AG04450 (cell line): ENCODE results near the gene PTPN1. TPM values are rescaled to one million over a fixed set of nuclear protein-coding genes. Genes with fewer than 3 reads are reported as not detected.
A peak's percentile ranks its signal among the peaks of the same experiment; 100 is the strongest.

Source experiments
- CTCF ChIA-PET: fragments of 300-600, 350-600 bp; formaldehyde crosslinking; extraction: SDS; loops from one replicate; lab custom pipeline; 2022; ENCODE audit warnings: antibody characterized with exemption, inconsistent platforms; lab: Charles Lee
- POLR2A ChIA-PET: fragments of 350-600 bp; formaldehyde crosslinking; extraction: SDS; loops from one replicate; lab custom pipeline; 2021; ENCODE audit warnings: antibody characterized with exemption, inconsistent platforms; lab: Yijun Ruan, JAX
- DNase-seq: peaks from one replicate; pipeline ENCODE4 v3.0.0-alpha.2; 2011; ENCODE audit warnings: low read depth, low spot score
- H3K27ac ChIP-seq: one replicate; pipeline ENCODE4 v1.5.1; 2012; ENCODE audit warnings: low read depth, low read length, control low read depth
- H3K27me3 ChIP-seq: one replicate; pipeline ENCODE4 v1.6.0; 2012; ENCODE audit warnings: low read length; ENCODE audit not compliant: control insufficient read depth, insufficient read depth
- H3K4me3 ChIP-seq: 2 replicates; pipeline ENCODE4 v1.5.1; 2011; ENCODE audit warnings: mild to moderate bottlenecking, low read depth, low read length, control low read depth
- H3K9me3 ChIP-seq: 2 replicates; pipeline ENCODE4 v1.5.1; 2012; ENCODE audit warnings: low read length; ENCODE audit not compliant: control insufficient read depth, insufficient read depth
- CTCF ChIP-seq: IDR thresholded peaks from 2 replicates; pipeline ENCODE4 v1.5.1; 2011; ENCODE audit warnings: low read depth, low read length, control low read depth, inconsistent platforms
- polyA plus RNA-seq: library from polyadenylated mRNA; depleted of rRNA; stranded (reverse); fragments of >200 nt; gene quantifications from 2 replicates; pipeline ENCODE4 v1.2.3, GENCODE V29; 2011

Gene PTPN1
- polyA plus RNA-seq, 1 experiment: 54.7 TPM

- TF ChIP-seq CTCF: no peak
- DNase-seq: no peak
- H3K4me3 ChIP-seq: no peak overlapping the region
- ChIA-PET POLR2A (no interaction called here), CTCF (interaction anchor here (0.8 to 1.4 kb wide), 2 partner anchors 9 to 25 kb away, joined by 3 to 4 read pairs; no protein-coding TSS in a partner anchor)
- H3K9me3 ChIP-seq: no peaks in the 10 kb centered on the region
- no peaks in the 10 kb centered on the region for H3K27me3 ChIP-seq
- no peak overlapping the region for H3K27ac ChIP-seq
Observed at GRCh38 chr20:50551288-50551687, 41.1 kb downstream of the PTPN1 start.

GRCh38 chr20:50552979-50553378 lies 42.8 kb downstream of the PTPN1 start:
- CTCF ChIA-PET: interaction anchor here (0.6 to 1.0 kb wide), 3 partner anchors 9 to 382 kb away, joined by 3 to 8 read pairs (median 3); no protein-coding TSS in a partner anchor

GRCh38 chr20:50554694-50555579 lies 44.8 kb downstream of the PTPN1 start:
- ChIA-PET POLR2A (no interaction called here), CTCF (interaction anchor here (0.6 kb wide), 1 partner anchor 1435 kb away, joined by 4 read pairs; no protein-coding TSS in a partner anchor)
- Histone ChIP-seq H3K27me3 (no peaks in the 10 kb centered on the region), H3K27ac (no peak overlapping the region), H3K9me3 (no peaks in the 10 kb centered on the region), H3K4me3 (no peak overlapping the region)
- TF ChIP-seq CTCF: no peak
- no peak for DNase-seq

More at GRCh38 chr20:50552979-50553378, 42.8 kb downstream of the PTPN1 start:
- H3K27ac ChIP-seq: no peak overlapping the region
- POLR2A ChIA-PET: no interaction called here
- no peak for TF ChIP-seq CTCF
- no peaks in the 10 kb centered on the region for H3K27me3 ChIP-seq
- H3K9me3 ChIP-seq: no peaks in the 10 kb centered on the region
- no peak for DNase-seq
- no peak overlapping the region for H3K4me3 ChIP-seq

- H3K9me3 ChIP-seq: no peaks in the 10 kb centered on the region
- no peak overlapping the region for H3K4me3 ChIP-seq
- no peak overlapping the region for H3K27ac ChIP-seq
- H3K27me3 ChIP-seq: no peaks in the 10 kb centered on the region
- no peak for TF ChIP-seq CTCF
- CTCF ChIA-PET: interaction anchor here (0.7 kb wide), 1 partner anchor 40 kb away, joined by 4 read pairs; no protein-coding TSS in a partner anchor
- DNase-seq: no peak
- POLR2A ChIA-PET: no interaction called here
Observed at GRCh38 chr20:50555662-50556061, 45.5 kb downstream of the PTPN1 start.

- no peaks in the 10 kb centered on the region for H3K27me3 ChIP-seq
- TF ChIP-seq CTCF: no peak
- ChIA-PET CTCF (interaction anchor here (0.6 to 0.9 kb wide), 2 partner anchors 9 to 486 kb away, joined by 3 to 4 read pairs; no protein-coding TSS in a partner anchor), POLR2A (interaction anchor here (0.9 to 1.2 kb wide), 2 partner anchors 9 to 48 kb away, joined by 5 to 6 read pairs; partner anchors contain the start of gene PTPN1)
- DNase-seq: no peak
- H3K9me3 ChIP-seq: no peaks in the 10 kb centered on the region
- peak overlapping the region; percentile 11 for H3K27ac ChIP-seq
- no peak overlapping the region for H3K4me3 ChIP-seq
Observed at GRCh38 chr20:50557549-50558134, 47.5 kb downstream of the PTPN1 start.
